GM12801 (cell line): ENCODE measurements around the gene ADCY10.

Source experiments
- TF ChIP-seq, protein P1 (sequence below): IDR thresholded peaks from one replicate; pipeline ENCODE4 v1.5.1; 2011; ENCODE audit warnings: control low read depth; ENCODE audit not compliant: insufficient read length; ENCODE audit errors: extremely low read depth

Gene ADCY10

GRCh38 chr1:167943541-167943940 is 29.6 kb upstream of the ADCY10 start:
- TF ChIP-seq, protein P1, sequence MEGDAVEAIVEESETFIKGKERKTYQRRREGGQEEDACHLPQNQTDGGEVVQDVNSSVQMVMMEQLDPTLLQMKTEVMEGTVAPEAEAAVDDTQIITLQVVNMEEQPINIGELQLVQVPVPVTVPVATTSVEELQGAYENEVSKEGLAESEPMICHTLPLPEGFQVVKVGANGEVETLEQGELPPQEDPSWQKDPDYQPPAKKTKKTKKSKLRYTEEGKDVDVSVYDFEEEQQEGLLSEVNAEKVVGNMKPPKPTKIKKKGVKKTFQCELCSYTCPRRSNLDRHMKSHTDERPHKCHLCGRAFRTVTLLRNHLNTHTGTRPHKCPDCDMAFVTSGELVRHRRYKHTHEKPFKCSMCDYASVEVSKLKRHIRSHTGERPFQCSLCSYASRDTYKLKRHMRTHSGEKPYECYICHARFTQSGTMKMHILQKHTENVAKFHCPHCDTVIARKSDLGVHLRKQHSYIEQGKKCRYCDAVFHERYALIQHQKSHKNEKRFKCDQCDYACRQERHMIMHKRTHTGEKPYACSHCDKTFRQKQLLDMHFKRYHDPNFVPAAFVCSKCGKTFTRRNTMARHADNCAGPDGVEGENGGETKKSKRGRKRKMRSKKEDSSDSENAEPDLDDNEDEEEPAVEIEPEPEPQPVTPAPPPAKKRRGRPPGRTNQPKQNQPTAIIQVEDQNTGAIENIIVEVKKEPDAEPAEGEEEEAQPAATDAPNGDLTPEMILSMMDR, result no peak

GRCh38 chr1:167940264-167940663 is 26.3 kb upstream of the ADCY10 start:
- TF ChIP-seq, protein P1, result no peak

- TF ChIP-seq, protein P1, result no peak
Measured at GRCh38 chr1:167938080-167938636, 24.2 kb upstream of the ADCY10 start.

DNA sequence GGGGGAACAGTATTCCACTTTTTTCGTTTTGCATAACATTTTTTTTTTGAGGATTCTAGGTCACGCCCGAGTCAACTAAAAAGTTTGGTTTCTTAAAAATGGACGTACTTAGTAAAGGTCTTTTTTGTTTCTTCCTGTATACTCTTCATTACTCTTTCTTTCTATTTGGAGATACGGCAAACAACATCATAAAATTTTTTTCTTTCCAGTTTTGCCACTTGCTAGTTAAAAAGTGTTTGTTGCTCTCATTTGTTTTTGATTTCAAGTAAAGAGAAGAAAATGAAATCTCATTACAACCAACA is 23.7 kb upstream of the ADCY10 start:
- TF ChIP-seq, protein P1, result no peak

GRCh38 chr1:167936930-167937708 is 23.2 kb upstream of the ADCY10 start, which contains the start of gene MPC2:
TSS of gene MPC2 (minus strand) at chr1:167937072. CDS start at chr1:167935841, 1,231 bp downstream.
- TF ChIP-seq, protein P1, result no peak

GRCh38 chr1:167936068-167936929 is 22.4 kb upstream of the ADCY10 start, which contains the start of gene DCAF6:
TSS of gene DCAF6 (plus strand) at chr1:167936683. CDS start at chr1:167936912, 229 bp downstream.
- TF ChIP-seq, protein P1, result no peak
